CD4-positive, alpha-beta memory T cell (primary cell): ENCODE measurements around the gene SLC6A1. TPM values are rescaled to one million over a fixed set of nuclear protein-coding genes. Genes with fewer than 3 reads are reported as not detected.
"Not testable (repeated sequence)": the region's sequence is repeated elsewhere in the genome, so short reads cannot be mapped to it uniquely, and the experiment has no call there.

Source experiments
- CTCF ChIA-PET: fragments of 350-600 bp; sonication (Branson Sonifier 250); formaldehyde crosslinking; loops from one replicate; lab custom pipeline; 2021; ENCODE audit warnings: inconsistent platforms; ENCODE audit not compliant: partially characterized antibody; lab: Charles Lee
- POLR2A ChIA-PET: fragments of 350-600 bp; sonication (Branson Sonifier 250); formaldehyde crosslinking; loops from one replicate; lab custom pipeline; 2021; ENCODE audit not compliant: partially characterized antibody; lab: Charles Lee
- DNase-seq, 5 donors: peaks; one replicate each; pipeline versions ENCODE4 v3.0.0 to v3.0.0-alpha.2; 2020 to 2022; ENCODE audit warnings: mixed read lengths in 1 of 5
- H3K27ac ChIP-seq: one replicate; pipeline ENCODE4 v1.7.0; 2013; ENCODE audit warnings: low read depth, low read length
- H3K27me3 ChIP-seq: 2 replicates; pipeline ENCODE4 v1.7.0; 2013; ENCODE audit warnings: mild to moderate bottlenecking, low read length, moderate library complexity; ENCODE audit not compliant: insufficient read depth
- H3K36me3 ChIP-seq: 2 replicates; pipeline ENCODE4 v1.7.0; 2013; ENCODE audit warnings: mild to moderate bottlenecking, low read length, moderate library complexity; ENCODE audit not compliant: insufficient read depth
- H3K4me1 ChIP-seq: 2 replicates; pipeline ENCODE4 v1.7.0; 2013; ENCODE audit warnings: mild to moderate bottlenecking, low read length, moderate library complexity; ENCODE audit not compliant: insufficient read depth
- H3K4me3 ChIP-seq, 2 donors: one replicate each; pipeline ENCODE4 v1.7.0; 2013; ENCODE audit warnings: low read length in 2 of 2, mild to moderate bottlenecking in 1 of 2
- H3K9me3 ChIP-seq, 2 donors: one replicate each; pipeline ENCODE4 v1.7.0; 2013; ENCODE audit warnings: low read length in 2 of 2, control low read depth in 1 of 2; ENCODE audit not compliant: control insufficient read depth in 1 of 2
- H3K27ac Mint-ChIP-seq, 7 donors: one replicate each; pipeline ENCODE4 v1.8.0; 2020 to 2021; ENCODE audit warnings: mixed read lengths in 7 of 7, mild to moderate bottlenecking in 6 of 7, inconsistent platforms in 3 of 7, moderate library complexity in 3 of 7
- H3K27me3 Mint-ChIP-seq, 2 donors: one replicate each; pipeline ENCODE4 v1.8.0; 2020 to 2021; ENCODE audit warnings: mixed read lengths in 2 of 2
- H3K36me3 Mint-ChIP-seq, 2 donors: one replicate each; pipeline ENCODE4 v1.8.0; 2020 to 2021; ENCODE audit warnings: mixed read lengths in 2 of 2, inconsistent platforms in 1 of 2, mild to moderate bottlenecking in 1 of 2
- H3K4me1 Mint-ChIP-seq, 4 donors: one replicate each; pipeline ENCODE4 v1.8.0; 2020 to 2021; ENCODE audit warnings: mixed read lengths in 4 of 4, mild to moderate bottlenecking in 1 of 4
- H3K4me3 Mint-ChIP-seq, 8 donors: one replicate each; pipeline ENCODE4 v1.8.0; 2020 to 2021; ENCODE audit warnings: mixed read lengths in 8 of 8, mild to moderate bottlenecking in 7 of 8, moderate library complexity in 6 of 8, inconsistent platforms in 3 of 8
- H3K9me3 Mint-ChIP-seq, 8 donors: one replicate each; pipeline ENCODE4 v1.8.0; 2020 to 2021; ENCODE audit warnings: mixed read lengths in 8 of 8, mild to moderate bottlenecking in 5 of 8, inconsistent platforms in 3 of 8, moderate library complexity in 1 of 8
- intact Hi-C: fragments of 100-400 bp; cut with micrococcal nuclease; formaldehyde crosslinking; loops from one replicate; pipeline ENCODE4 v1.15.1; 2023
- polyA plus RNA-seq, 2 donors: library from polyadenylated mRNA; unstranded; fragments of 300-500 nt; fragmentation: Illumina TruSeq; gene quantifications; one replicate each; pipeline ENCODE4 v1.2.3, GENCODE V29; 2021
- total RNA-seq, 2 experiments: library from RNA; stranded (reverse); gene quantifications; one replicate each; pipeline ENCODE4 v1.2.3, GENCODE V29; 2021

Gene SLC6A1
- total and polyA plus RNA-seq, 4 experiments from 2014 or later, result not detected

GRCh38 chr3:11056531-11057050, 64.0 kb downstream of the SLC6A1 start:
- H3K4me1 Mint-ChIP-seq, result peaks cover 0 to 5% (median 3%) of the 10 kb centered on the region in 4 donors
- intact Hi-C loops, result no loop called here
- no peak overlapping the region for H3K27ac Mint-ChIP-seq

GRCh38 chr3:11057655-11058054, 65.1 kb downstream of the SLC6A1 start:
- no peaks in the 10 kb centered on the region for H3K36me3 ChIP-seq
- Mint-ChIP-seq H3K4me1 (peaks cover 0 to 5% (median 3%) of the 10 kb centered on the region in 4 donors), H3K36me3 (no peaks in the 10 kb centered on the region), H3K27me3 (peaks cover 14 to 18% of the 10 kb centered on the region in 2 donors), H3K9me3 (peaks cover 0 to 3% (median 0%) of the 10 kb centered on the region in 8 donors), H3K4me3 (no peak overlapping the region), H3K27ac (no peak overlapping the region)
- ChIA-PET CTCF (interaction anchor here (1.3 kb wide), 1 partner anchor 594 kb away, joined by 3 read pairs; no protein-coding TSS in a partner anchor), POLR2A (no interaction called here)
- no peaks in the 10 kb centered on the region for H3K9me3 ChIP-seq
- no peaks in the 10 kb centered on the region for H3K4me1 ChIP-seq
- no peak overlapping the region for H3K4me3 ChIP-seq
- DNase-seq, result no peak
- intact Hi-C loops, result no loop called here
- H3K27me3 ChIP-seq, result peaks cover 4% of the 10 kb centered on the region
- H3K27ac ChIP-seq, result no peak overlapping the region

More at GRCh38 chr3:11056531-11057050, 64.0 kb downstream of the SLC6A1 start:
- H3K9me3 ChIP-seq, result no peaks in the 10 kb centered on the region
- H3K27ac ChIP-seq, result no peak overlapping the region
- POLR2A ChIA-PET, result no interaction called here
- H3K4me3 ChIP-seq, result no peak overlapping the region
- no peaks in the 10 kb centered on the region for H3K36me3 ChIP-seq
- H3K4me1 ChIP-seq, result no peaks in the 10 kb centered on the region
- Mint-ChIP-seq H3K27me3 (peaks cover 14 to 16% of the 10 kb centered on the region in 2 donors), H3K9me3 (no peaks in the 10 kb centered on the region), H3K36me3 (no peaks in the 10 kb centered on the region), H3K4me3 (no peak overlapping the region)
- DNase-seq, result no peak
- H3K27me3 ChIP-seq, result peaks cover 4% of the 10 kb centered on the region
- CTCF ChIA-PET, result interaction anchor here (1.4 kb wide), 1 partner anchor 8 kb away, joined by 3 read pairs; no protein-coding TSS in a partner anchor

- CTCF ChIA-PET, result interaction anchor here (1.2 to 1.5 kb wide), 4 partner anchors 15 to 592 kb away, joined by 3 to 7 read pairs (median 5); no protein-coding TSS in a partner anchor
Measured at GRCh38 chr3:11059090-11059798, 66.7 kb downstream of the SLC6A1 start.

GRCh38 chr3:11059799-11060115, 67.2 kb downstream of the SLC6A1 start:
- no peak overlapping the region for H3K27ac Mint-ChIP-seq
- ChIA-PET CTCF (interaction anchor here (0.6 to 2.5 kb wide), 9 partner anchors 8 to 592 kb away, joined by 3 to 12 read pairs (median 3); no protein-coding TSS in a partner anchor), POLR2A (no interaction called here)
- no peak overlapping the region for H3K27ac ChIP-seq
- no peaks in the 10 kb centered on the region for H3K36me3 ChIP-seq
- DNase-seq, result no peak
- no peak overlapping the region for H3K4me3 ChIP-seq
- H3K9me3 ChIP-seq, result no peaks in the 10 kb centered on the region
- intact Hi-C loops, result no loop called here
- H3K4me1 ChIP-seq, result no peaks in the 10 kb centered on the region
- peaks cover 0 to 11% (median 4%) of the 10 kb centered on the region in 8 donors for H3K9me3 Mint-ChIP-seq
- peaks cover 0 to 5% (median 3%) of the 10 kb centered on the region in 4 donors for H3K4me1 Mint-ChIP-seq
- peaks cover 8 to 16% of the 10 kb centered on the region in 2 donors for H3K27me3 Mint-ChIP-seq
- H3K27me3 ChIP-seq, result peaks cover 4% of the 10 kb centered on the region
- H3K36me3 Mint-ChIP-seq, result no peaks in the 10 kb centered on the region
- no peak overlapping the region for H3K4me3 Mint-ChIP-seq

More at GRCh38 chr3:11059090-11059798, 66.7 kb downstream of the SLC6A1 start:
- Histone ChIP-seq H3K4me1 (no peaks in the 10 kb centered on the region), H3K36me3 (no peaks in the 10 kb centered on the region), H3K27ac (no peak overlapping the region), H3K4me3 (no peak overlapping the region), H3K9me3 (no peaks in the 10 kb centered on the region), H3K27me3 (peaks cover 4% of the 10 kb centered on the region)
- H3K4me1 Mint-ChIP-seq, result peaks cover 0 to 5% (median 3%) of the 10 kb centered on the region in 4 donors
- H3K36me3 Mint-ChIP-seq, result no peaks in the 10 kb centered on the region
- no peak overlapping the region for H3K27ac Mint-ChIP-seq
- peaks cover 8 to 16% of the 10 kb centered on the region in 2 donors for H3K27me3 Mint-ChIP-seq
- POLR2A ChIA-PET, result no interaction called here
- H3K4me3 Mint-ChIP-seq, result no peak overlapping the region
- intact Hi-C loops, result no loop called here
- H3K9me3 Mint-ChIP-seq, result peaks cover 0 to 6% (median 0%) of the 10 kb centered on the region in 8 donors
- no peak for DNase-seq

GRCh38 chr3:11060500-11061251, 68.1 kb downstream of the SLC6A1 start:
- Mint-ChIP-seq H3K27ac (peak overlapping the region in 1 of 7 donors; percentile 75), H3K4me3 (no peak overlapping the region), H3K27me3 (peaks cover 8 to 16% of the 10 kb centered on the region in 2 donors), H3K9me3 (peaks cover 0 to 13% (median 5%) of the 10 kb centered on the region in 8 donors), H3K4me1 (peaks cover 0 to 5% (median 3%) of the 10 kb centered on the region in 4 donors), H3K36me3 (no peaks in the 10 kb centered on the region)
- Histone ChIP-seq H3K36me3 (no peaks in the 10 kb centered on the region), H3K27me3 (peaks cover 4% of the 10 kb centered on the region), H3K27ac (no peak overlapping the region), H3K4me3 (no peak overlapping the region), H3K9me3 (no peaks in the 10 kb centered on the region), H3K4me1 (no peaks in the 10 kb centered on the region)
- POLR2A ChIA-PET, result no interaction called here
- peak in 3 of 5 donors; percentile 4 to 23 (median 10) for DNase-seq
- CTCF ChIA-PET, result interaction anchor here (0.6 to 2.5 kb wide), 10 partner anchors 9 to 591 kb away, joined by 3 to 12 read pairs (median 3); no protein-coding TSS in a partner anchor
- intact Hi-C loops, result no loop called here

- H3K36me3 ChIP-seq, H3K9me3 ChIP-seq, POLR2A ChIA-PET, DNase-seq, H3K4me3 Mint-ChIP-seq, H3K4me3 ChIP-seq, H3K4me1 ChIP-seq, H3K36me3 Mint-ChIP-seq, intact Hi-C loops, H3K27ac ChIP-seq, H3K27me3 ChIP-seq, H3K4me1 Mint-ChIP-seq, H3K27ac Mint-ChIP-seq: not testable (repeated sequence)
- Mint-ChIP-seq H3K9me3 (peaks cover 0 to 13% (median 5%) of the 10 kb centered on the region in 8 donors), H3K27me3 (peaks cover 8 to 16% of the 10 kb centered on the region in 2 donors)
- CTCF ChIA-PET, result interaction anchor here (1.1 to 2.5 kb wide), 3 partner anchors 10 to 274 kb away, joined by 3 to 12 read pairs (median 3); no protein-coding TSS in a partner anchor
Measured at GRCh38 chr3:11061268-11061871, 68.8 kb downstream of the SLC6A1 start.
